WTC11 (cell line): ENCODE measurements around the gene BEGAIN.

ENCODE experiments used
- CBFB ChIP-seq: sonication (generic); formaldehyde crosslinking; IDR thresholded peaks from 2 replicates; pipeline ENCODE4 v1.8.1; 2022; ENCODE audit warnings: mild to moderate bottlenecking, low read depth, missing genetic modification reagents
- CTCF ChIP-seq: fragments of 200-600 bp; IDR thresholded peaks from 2 replicates; pipeline ENCODE4 v1.8.0; 2022; ENCODE audit warnings: antibody characterized with exemption
- ETV6 ChIP-seq: sonication (generic); formaldehyde crosslinking; IDR thresholded peaks from 2 replicates; pipeline ENCODE4 v1.8.1; 2022; ENCODE audit warnings: mild to moderate bottlenecking, missing genetic modification reagents
- GRHL2 ChIP-seq: fragments of 250-450 bp; sonication (Bioruptor Pico); IDR thresholded peaks from 2 replicates; pipeline ENCODE4 v1.8.0; 2022; ENCODE audit warnings: mild to moderate bottlenecking, moderate library complexity; ENCODE audit not compliant: insufficient replicate concordance, severe bottlenecking
- IRF2 ChIP-seq: sonication (generic); formaldehyde crosslinking; IDR thresholded peaks from 2 replicates; pipeline ENCODE4 v1.8.0; 2022; ENCODE audit warnings: low read depth, missing genetic modification reagents, borderline replicate concordance
- MYBL2 ChIP-seq: sonication (generic); formaldehyde crosslinking; IDR thresholded peaks from 2 replicates; pipeline ENCODE4 v1.8.1; 2023; ENCODE audit warnings: mild to moderate bottlenecking, moderate library complexity, missing genetic modification reagents
- NR3C1 ChIP-seq: sonication (generic); formaldehyde crosslinking; conservative IDR thresholded peaks from 2 replicates; pipeline ENCODE4 v1.8.1; 2023; ENCODE audit warnings: low read depth, mild to moderate bottlenecking, missing genetic modification reagents
- PRDM15 ChIP-seq: sonication (generic); formaldehyde crosslinking; IDR thresholded peaks from 2 replicates; pipeline ENCODE4 v1.8.0; 2022; ENCODE audit warnings: missing genetic modification reagents
- TEAD4 ChIP-seq: sonication (generic); formaldehyde crosslinking; IDR thresholded peaks from 2 replicates; pipeline ENCODE4 v1.8.0; 2022; ENCODE audit warnings: mild to moderate bottlenecking, missing genetic modification reagents
- ZNF281 ChIP-seq: sonication (generic); formaldehyde crosslinking; IDR thresholded peaks from 2 replicates; pipeline ENCODE4 v1.8.0; 2023; ENCODE audit warnings: mild to moderate bottlenecking, missing genetic modification reagents

- TF ChIP-seq CTCF (no peak), PRDM15 (CRISPR knock-in tag) (no peak), ZNF281 (CRISPR knock-in tag) (no peak), ETV6 (CRISPR knock-in tag) (no peak), TEAD4 (CRISPR knock-in tag) (no peak), CBFB (no peak), GRHL2 (no peak), IRF2 (no peak), NR3C1 (CRISPR knock-in tag) (no peak), MYBL2 (CRISPR knock-in tag) (no peak)
These were observed 61.2 kb downstream of the BEGAIN start for GRCh38 chr14:100526057-100526456.
